ENCODE measurements around the gene RLF.
A peak's percentile ranks its signal among the peaks of the same experiment; 100 is the strongest.

The RLF gene, protein sequence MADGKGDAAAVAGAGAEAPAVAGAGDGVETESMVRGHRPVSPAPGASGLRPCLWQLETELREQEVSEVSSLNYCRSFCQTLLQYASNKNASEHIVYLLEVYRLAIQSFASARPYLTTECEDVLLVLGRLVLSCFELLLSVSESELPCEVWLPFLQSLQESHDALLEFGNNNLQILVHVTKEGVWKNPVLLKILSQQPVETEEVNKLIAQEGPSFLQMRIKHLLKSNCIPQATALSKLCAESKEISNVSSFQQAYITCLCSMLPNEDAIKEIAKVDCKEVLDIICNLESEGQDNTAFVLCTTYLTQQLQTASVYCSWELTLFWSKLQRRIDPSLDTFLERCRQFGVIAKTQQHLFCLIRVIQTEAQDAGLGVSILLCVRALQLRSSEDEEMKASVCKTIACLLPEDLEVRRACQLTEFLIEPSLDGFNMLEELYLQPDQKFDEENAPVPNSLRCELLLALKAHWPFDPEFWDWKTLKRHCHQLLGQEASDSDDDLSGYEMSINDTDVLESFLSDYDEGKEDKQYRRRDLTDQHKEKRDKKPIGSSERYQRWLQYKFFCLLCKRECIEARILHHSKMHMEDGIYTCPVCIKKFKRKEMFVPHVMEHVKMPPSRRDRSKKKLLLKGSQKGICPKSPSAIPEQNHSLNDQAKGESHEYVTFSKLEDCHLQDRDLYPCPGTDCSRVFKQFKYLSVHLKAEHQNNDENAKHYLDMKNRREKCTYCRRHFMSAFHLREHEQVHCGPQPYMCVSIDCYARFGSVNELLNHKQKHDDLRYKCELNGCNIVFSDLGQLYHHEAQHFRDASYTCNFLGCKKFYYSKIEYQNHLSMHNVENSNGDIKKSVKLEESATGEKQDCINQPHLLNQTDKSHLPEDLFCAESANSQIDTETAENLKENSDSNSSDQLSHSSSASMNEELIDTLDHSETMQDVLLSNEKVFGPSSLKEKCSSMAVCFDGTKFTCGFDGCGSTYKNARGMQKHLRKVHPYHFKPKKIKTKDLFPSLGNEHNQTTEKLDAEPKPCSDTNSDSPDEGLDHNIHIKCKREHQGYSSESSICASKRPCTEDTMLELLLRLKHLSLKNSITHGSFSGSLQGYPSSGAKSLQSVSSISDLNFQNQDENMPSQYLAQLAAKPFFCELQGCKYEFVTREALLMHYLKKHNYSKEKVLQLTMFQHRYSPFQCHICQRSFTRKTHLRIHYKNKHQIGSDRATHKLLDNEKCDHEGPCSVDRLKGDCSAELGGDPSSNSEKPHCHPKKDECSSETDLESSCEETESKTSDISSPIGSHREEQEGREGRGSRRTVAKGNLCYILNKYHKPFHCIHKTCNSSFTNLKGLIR (N-terminal part only)

GRCh38 chr1:40161125-40161887 lies at the start of gene RLF:
TSS of gene RLF (plus strand) at chr1:40161387. CDS start at chr1:40161400, 13 bp downstream.
- peak; percentile 94 for DNase-seq

- DNase-seq, result no peak
Measured at GRCh38 chr1:40114400-40114799, 46.8 kb upstream of the RLF start.

GRCh38 chr1:40120128-40120527 lies 41.1 kb upstream of the RLF start:
- no peak for DNase-seq

DNA sequence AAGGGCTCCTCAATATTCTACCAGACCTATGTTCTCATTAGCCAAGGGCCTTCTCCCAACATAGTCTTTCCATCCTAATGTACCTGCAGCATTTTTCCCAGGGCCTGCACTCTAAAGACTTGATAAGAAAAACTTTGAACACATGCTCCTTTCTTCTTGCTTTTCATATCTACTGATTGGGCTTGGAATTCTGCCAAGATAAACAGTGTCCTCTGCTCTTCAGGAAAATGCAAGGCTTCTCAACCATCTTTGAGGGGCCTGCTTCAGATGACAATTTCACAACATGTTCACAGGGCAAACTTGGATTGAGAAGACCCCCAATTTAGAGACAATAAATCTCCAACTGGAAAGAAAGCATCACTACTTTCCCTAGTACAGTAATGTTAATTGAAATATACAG lies 38.3 kb upstream of the RLF start:
- peak; percentile 60 for DNase-seq

DNA sequence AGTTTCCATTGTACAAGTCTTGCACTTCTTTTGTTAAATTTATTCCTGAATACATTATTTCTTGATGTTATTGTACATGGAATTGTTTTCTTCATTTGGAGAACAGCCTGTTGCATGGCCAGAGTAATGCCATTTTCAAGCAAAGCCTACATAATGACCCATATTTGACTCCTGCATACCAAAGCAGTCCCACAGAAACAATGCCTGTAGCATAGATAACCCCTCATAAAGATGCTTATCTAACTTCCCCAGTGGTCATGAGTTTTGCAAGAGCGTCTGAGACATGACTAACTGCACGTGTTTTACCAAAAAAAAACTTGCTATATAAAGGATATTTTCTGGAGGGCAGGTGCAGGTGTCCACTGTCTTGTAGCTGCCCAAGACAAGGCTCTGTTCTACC lies 30.3 kb upstream of the RLF start:
- DNase-seq, result peak; percentile 56

DNA sequence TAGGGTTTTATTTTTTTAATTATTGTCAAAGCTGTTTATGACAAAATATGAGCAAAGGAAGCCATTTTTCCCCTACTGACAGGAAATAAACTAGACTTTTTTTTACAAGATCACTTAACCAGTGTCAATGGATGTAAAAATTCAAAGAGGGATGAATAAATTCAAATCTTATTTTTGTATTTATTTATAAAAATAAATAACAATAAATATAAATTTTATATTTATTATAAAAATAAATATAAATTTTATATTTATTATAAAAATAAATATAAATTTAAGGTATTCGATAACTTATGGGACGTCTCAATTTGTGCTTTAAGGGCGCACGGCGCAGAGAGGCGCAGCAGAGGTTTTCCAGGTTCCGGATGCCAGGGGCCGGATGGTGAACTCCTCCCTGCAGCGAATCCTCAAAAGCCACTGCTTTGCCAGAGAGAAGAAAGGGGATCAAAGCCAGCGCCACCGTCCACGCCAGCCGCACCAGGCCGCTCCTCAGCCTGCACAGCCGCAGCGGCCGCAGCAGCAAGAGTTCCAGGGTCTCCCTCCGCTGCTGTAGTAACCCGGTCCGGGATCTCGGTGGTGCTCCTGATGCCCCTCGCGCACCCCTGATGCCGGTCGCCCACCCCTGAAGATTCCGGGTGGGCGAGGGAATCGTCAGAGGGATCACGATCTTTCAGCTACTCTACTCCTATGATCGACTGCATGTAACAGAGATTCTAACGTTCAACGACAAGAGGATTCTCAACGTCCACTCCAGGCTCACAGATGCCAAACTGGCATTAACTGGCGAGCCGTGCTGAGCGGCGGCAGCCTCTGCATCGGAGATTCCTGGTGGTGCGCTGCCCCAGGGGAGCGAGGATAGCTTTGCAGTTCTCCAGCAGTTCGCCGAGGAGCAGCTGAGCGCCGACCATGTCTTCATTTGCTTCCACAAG lies 28.5 kb upstream of the RLF start:
- no peak for DNase-seq

- no peak for DNase-seq
Measured at GRCh38 chr1:40133312-40133665, 27.9 kb upstream of the RLF start.

DNA sequence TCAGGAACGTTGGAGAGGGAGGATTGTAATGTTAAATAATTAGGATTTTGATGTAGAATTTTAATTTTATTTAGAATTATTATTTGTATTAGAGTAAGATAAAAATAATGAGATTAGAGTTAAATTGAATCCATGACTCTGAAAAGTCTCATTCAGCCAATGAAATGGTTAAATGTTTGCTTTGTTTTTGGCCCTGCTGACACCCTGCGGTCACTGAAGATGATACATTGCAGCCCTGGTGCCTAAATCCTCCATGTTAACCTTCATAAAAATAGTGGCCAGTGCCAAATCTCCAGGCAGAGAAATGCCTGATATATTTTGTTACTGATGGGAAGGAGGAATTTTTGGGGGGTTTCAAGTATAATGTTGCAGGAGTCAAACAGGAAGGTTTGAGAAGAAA lies 27.3 kb upstream of the RLF start:
- no peak for DNase-seq

- DNase-seq, result no peak
Measured at GRCh38 chr1:40140211-40140973, 20.8 kb upstream of the RLF start.

DNA sequence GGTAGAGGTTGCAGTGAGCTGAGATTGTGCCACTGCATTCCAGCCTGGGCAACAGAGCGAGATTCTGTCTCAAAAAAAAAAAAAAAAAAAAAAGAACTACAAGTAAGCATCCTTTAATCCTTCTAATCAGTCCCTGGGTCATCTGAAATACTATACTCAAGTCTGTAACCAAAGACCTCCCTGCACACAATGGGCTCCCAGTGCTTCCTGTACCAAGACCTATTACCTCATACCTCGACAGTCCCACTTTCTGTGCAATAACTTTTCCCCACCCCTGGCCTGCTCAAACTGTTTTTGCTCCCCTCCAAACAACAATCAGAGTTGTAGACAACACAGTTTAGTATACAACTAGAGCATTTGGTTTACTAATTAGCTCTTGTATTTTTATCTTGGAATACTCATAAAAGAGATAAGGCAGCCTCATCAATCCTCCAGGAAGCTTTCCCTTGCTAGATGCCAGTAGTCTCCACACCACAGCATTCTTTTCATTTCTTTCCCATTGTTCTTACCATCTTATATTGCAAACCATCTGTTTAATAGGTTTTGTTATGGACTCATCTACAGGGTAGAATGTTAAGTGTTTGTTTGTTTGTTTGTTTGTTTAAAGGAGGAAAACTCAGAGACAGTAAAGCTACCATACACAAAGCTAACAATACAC lies 19.2 kb upstream of the RLF start:
- DNase-seq, result no peak

DNA sequence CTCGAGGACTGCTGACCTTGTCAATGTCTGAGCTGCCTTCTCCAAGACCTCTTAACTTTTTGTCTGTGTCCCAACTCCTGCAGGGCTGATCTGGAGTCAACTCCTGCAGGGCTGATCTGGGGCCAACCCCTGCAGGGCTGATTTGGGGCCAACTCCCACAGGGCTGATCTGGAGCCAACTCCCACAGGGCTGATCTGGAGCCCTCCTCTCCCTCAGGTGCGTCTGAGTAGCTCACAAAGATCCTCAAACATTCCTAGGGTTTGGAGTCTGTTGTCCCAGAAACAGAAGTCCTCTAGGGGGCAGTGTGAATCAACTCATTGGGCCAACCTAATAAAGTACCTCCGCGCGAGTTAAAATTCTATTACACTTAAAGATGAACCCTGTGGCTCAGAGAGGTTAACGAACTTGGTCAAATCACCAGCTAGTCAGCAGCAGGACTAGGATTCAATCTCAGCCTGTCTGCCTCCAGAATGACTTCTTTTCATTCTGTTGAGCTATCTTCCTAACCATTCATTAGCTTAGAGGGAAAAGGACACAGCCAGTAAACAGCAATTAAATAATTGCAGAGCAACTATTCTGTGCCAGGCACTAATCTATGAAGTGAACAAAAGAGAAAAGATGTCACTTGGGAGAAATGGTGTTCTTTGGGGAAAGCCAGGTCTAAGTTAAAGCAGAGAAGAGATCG lies 17.2 kb upstream of the RLF start:
- DNase-seq, result peak; percentile 80

- no peak for DNase-seq
Measured at GRCh38 chr1:40151457-40152079, 9.6 kb upstream of the RLF start.

DNA sequence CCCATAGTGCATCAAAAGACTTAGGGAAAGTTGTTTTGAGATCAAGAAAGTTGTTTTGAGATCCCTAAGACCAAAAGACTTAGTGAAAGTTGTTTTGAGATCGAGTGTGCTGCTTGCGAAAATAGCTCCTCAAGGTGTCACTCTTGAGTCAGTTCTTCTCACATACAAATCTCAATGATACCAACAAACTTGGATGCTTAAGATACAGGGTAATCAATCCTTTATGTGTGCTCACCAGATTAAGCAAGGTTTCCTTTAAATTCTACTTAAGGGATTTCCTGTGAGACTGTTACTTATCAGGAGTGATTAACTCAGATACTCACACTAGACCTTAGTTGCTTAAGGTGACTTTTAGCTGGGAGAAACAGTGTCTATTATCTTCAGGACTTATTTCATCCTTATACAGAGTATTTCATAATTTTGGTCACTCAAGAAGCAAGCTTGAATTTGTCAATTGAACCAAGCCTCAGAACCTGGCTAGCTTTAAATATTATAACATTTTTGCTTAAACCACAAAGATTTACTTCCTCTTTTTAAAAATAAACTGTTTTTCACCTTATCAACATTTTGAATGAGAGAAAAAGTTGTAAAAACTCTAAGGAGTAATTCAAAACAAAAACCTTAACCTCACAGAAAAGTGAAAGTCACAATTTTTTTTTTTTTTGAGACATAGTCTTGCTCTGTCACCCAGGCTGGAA lies 8.0 kb upstream of the RLF start:
- DNase-seq, result peak; percentile 79

DNA sequence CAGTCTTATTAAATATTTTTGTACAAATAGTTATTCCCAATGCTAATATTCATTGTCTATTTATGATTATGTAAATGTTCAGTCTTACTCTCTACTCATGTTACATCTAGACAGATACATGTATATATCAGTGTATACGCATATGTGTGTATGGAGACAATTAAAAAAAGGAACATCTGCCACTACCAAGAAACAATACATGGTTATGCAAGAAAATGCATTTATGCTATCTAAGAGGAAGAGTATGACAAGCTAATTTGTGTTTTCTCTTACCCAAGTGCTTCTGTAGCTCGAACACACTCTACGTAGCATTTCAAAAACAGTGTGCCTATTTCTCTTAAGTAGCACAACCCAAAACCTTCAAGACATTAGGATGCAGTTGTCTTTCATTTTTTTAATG lies 6.1 kb upstream of the RLF start:
- no peak for DNase-seq

- DNase-seq, result no peak
Measured at GRCh38 chr1:40155910-40156309, 5.3 kb upstream of the RLF start.

DNA sequence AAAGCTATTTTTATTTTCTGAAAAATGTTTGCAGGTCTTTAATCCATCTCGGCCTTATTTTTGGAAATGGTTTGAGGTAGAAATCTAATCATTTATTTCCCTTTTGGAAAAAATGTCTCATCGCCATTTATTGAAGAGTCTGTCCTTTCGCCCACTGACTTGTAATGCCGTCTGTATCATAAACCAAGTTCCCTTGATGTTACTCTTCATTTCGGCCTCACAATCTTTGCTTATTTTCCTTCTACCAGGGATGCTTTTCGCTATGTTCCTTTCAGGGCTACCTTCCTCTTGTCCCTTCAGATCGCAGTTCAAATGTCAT lies 422 bp upstream of the RLF start:
- no peak for DNase-seq

- peak; percentile 35 for DNase-seq
Measured at GRCh38 chr1:40161888-40162397, 756 bp downstream of the RLF start.
